WTC11 (cell line): ENCODE data around the gene STBD1. TPM values are rescaled to one million over a fixed set of nuclear protein-coding genes. Genes with fewer than 3 reads are reported as not detected.
A peak's percentile ranks its signal among the peaks of the same experiment; 100 is the strongest.

Source experiments
- ATF2 ChIP-seq: sonication (generic); formaldehyde crosslinking; IDR thresholded peaks from 2 replicates; pipeline ENCODE4 v1.8.1; 2022; ENCODE audit warnings: low read depth, missing genetic modification reagents, borderline replicate concordance
- CBFB ChIP-seq: sonication (generic); formaldehyde crosslinking; IDR thresholded peaks from 2 replicates; pipeline ENCODE4 v1.8.1; 2022; ENCODE audit warnings: mild to moderate bottlenecking, low read depth, missing genetic modification reagents
- CDX4 ChIP-seq: fragments of 250-450 bp; sonication (Bioruptor Pico); IDR thresholded peaks from 2 replicates; pipeline ENCODE4 v1.9.0; 2021; ENCODE audit warnings: moderate library complexity, mild to moderate bottlenecking, inconsistent platforms, borderline replicate concordance
- CREM ChIP-seq: sonication (generic); formaldehyde crosslinking; IDR thresholded peaks from 2 replicates; pipeline ENCODE4 v1.8.1; 2022; ENCODE audit warnings: mild to moderate bottlenecking, missing genetic modification reagents, moderate library complexity
- E2F5 ChIP-seq: sonication (generic); formaldehyde crosslinking; IDR thresholded peaks from 2 replicates; pipeline ENCODE4 v1.8.1; 2022; ENCODE audit warnings: mild to moderate bottlenecking, moderate library complexity, missing genetic modification reagents
- ERG ChIP-seq: fragments of 250-450 bp; sonication (Bioruptor Pico); IDR thresholded peaks from 2 replicates; pipeline ENCODE4 v1.8.0; 2021; ENCODE audit warnings: mild to moderate bottlenecking
- ETV6 ChIP-seq: sonication (generic); formaldehyde crosslinking; IDR thresholded peaks from 2 replicates; pipeline ENCODE4 v1.8.1; 2022; ENCODE audit warnings: mild to moderate bottlenecking, missing genetic modification reagents
- JAZF1 ChIP-seq: fragments of 250-450 bp; sonication (Bioruptor Pico); IDR thresholded peaks from 2 replicates; pipeline ENCODE4 v1.9.0; 2021; ENCODE audit warnings: moderate library complexity, mild to moderate bottlenecking, inconsistent platforms
- JUN ChIP-seq: sonication (generic); formaldehyde crosslinking; IDR thresholded peaks from 2 replicates; pipeline ENCODE4 v1.8.0; 2023; ENCODE audit warnings: mild to moderate bottlenecking, missing genetic modification reagents
- MAX ChIP-seq: sonication (generic); formaldehyde crosslinking; IDR thresholded peaks from 2 replicates; pipeline ENCODE4 v1.8.0; 2022; ENCODE audit warnings: mild to moderate bottlenecking, missing genetic modification reagents
- MLX ChIP-seq: sonication (generic); formaldehyde crosslinking; IDR thresholded peaks from 2 replicates; pipeline ENCODE4 v1.8.1; 2023; ENCODE audit warnings: mild to moderate bottlenecking, missing genetic modification reagents, moderate library complexity
- NFE2L1 ChIP-seq: sonication (generic); formaldehyde crosslinking; IDR thresholded peaks from 2 replicates; pipeline ENCODE4 v1.8.1; 2023; ENCODE audit warnings: missing genetic modification reagents
- NR2C2 ChIP-seq: sonication (generic); formaldehyde crosslinking; IDR thresholded peaks from 2 replicates; pipeline ENCODE4 v1.8.0; 2022; ENCODE audit warnings: mild to moderate bottlenecking, missing genetic modification reagents
- PREB ChIP-seq: sonication (generic); formaldehyde crosslinking; IDR thresholded peaks from 2 replicates; pipeline ENCODE4 v1.8.1; 2022; ENCODE audit warnings: mild to moderate bottlenecking, missing genetic modification reagents, moderate library complexity, borderline replicate concordance
- PRRX2 ChIP-seq: fragments of 250-450 bp; sonication (Bioruptor Pico); IDR thresholded peaks from 2 replicates; pipeline ENCODE4 v1.8.0; 2021; ENCODE audit warnings: mild to moderate bottlenecking
- SOX15 ChIP-seq: fragments of 250-450 bp; sonication (Bioruptor Pico); IDR thresholded peaks from 2 replicates; pipeline ENCODE4 v1.9.0; 2021; ENCODE audit warnings: mild to moderate bottlenecking
- TEAD1 ChIP-seq: sonication (generic); formaldehyde crosslinking; IDR thresholded peaks from 2 replicates; pipeline ENCODE4 v1.8.0; 2022; ENCODE audit warnings: mild to moderate bottlenecking, missing genetic modification reagents
- TP53 ChIP-seq: sonication (generic); formaldehyde crosslinking; IDR thresholded peaks from 2 replicates; pipeline ENCODE4 v1.8.1; 2023; ENCODE audit warnings: mild to moderate bottlenecking, missing genetic modification reagents
- ZBTB21 ChIP-seq: sonication (generic); formaldehyde crosslinking; IDR thresholded peaks from 2 replicates; pipeline ENCODE4 v1.8.1; 2023; ENCODE audit warnings: mild to moderate bottlenecking, missing genetic modification reagents, borderline replicate concordance
- ZNF121 ChIP-seq: sonication (generic); formaldehyde crosslinking; IDR thresholded peaks from 2 replicates; pipeline ENCODE4 v1.8.0; 2023; ENCODE audit warnings: missing genetic modification reagents
- ZNF423 ChIP-seq: fragments of 250-450 bp; sonication (Bioruptor Pico); IDR thresholded peaks from 2 replicates; pipeline ENCODE4 v2.1.2; 2022; ENCODE audit warnings: mild to moderate bottlenecking, moderate library complexity
- ZSCAN18 ChIP-seq: fragments of 250-450 bp; sonication (Bioruptor Pico); IDR thresholded peaks from 2 replicates; pipeline ENCODE4 v2.1.2; 2022; ENCODE audit warnings: mild to moderate bottlenecking, moderate library complexity
- total RNA-seq: library from RNA; stranded (reverse); gene quantifications from 3 replicates; pipeline ENCODE4 v1.2.3, GENCODE V29; 2021
- TF ChIP-seq, protein P1 (sequence below): sonication (generic); formaldehyde crosslinking; IDR thresholded peaks from 2 replicates; pipeline ENCODE4 v1.8.0; 2023; ENCODE audit warnings: mild to moderate bottlenecking, missing genetic modification reagents
- TF ChIP-seq, protein P2 (sequence below): fragments of 250-450 bp; sonication (Bioruptor Pico); IDR thresholded peaks from 2 replicates; pipeline ENCODE4 v1.9.0; 2021; ENCODE audit warnings: mild to moderate bottlenecking

Gene STBD1
- total RNA-seq, 1 experiment from 2014 or later, result 1.4 TPM

DNA sequence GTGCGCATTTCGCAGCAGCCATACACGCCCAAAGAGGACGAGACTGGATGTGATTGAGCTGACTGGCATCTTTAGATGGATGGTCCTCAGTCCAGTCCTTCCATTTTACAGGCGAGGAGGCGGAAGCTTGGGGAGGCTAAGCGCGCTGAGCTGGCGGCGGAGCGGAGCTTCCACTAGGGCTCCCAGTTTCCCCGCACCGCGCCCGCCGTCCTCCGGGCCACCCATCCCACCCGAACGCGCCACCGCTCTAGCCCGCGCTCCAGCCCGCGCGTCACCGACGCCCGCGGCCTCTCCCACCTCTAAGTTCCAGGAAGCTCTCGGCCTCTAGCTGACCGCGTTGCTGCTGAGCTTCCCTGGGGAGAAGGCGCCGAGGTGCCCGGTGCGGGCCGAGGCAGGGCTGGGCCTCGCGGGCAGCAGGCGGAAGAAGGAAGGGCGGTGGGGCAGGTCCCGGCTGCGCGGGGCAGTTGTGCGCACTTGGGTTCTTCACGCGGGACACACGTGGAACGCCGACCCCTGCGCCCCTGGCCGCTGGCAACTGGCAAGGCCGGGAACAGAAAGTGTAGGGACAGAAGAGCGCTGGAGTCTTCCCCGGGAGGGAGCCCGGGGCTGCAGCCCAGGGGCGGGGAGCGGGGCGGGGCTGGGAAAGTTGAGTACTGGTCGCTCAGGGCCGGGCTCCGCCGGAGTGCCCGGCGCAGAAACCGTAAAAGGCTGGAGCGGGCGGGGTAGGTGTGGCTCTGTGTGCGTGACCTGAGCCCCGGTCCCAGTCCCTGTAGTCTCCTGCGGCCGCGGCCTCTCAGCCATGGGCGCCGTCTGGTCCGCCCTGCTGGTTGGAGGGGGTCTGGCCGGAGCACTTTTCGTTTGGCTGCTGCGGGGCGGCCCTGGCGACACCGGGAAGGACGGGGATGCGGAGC, at the start of gene STBD1 (continued):
- TF ChIP-seq, protein P1, sequence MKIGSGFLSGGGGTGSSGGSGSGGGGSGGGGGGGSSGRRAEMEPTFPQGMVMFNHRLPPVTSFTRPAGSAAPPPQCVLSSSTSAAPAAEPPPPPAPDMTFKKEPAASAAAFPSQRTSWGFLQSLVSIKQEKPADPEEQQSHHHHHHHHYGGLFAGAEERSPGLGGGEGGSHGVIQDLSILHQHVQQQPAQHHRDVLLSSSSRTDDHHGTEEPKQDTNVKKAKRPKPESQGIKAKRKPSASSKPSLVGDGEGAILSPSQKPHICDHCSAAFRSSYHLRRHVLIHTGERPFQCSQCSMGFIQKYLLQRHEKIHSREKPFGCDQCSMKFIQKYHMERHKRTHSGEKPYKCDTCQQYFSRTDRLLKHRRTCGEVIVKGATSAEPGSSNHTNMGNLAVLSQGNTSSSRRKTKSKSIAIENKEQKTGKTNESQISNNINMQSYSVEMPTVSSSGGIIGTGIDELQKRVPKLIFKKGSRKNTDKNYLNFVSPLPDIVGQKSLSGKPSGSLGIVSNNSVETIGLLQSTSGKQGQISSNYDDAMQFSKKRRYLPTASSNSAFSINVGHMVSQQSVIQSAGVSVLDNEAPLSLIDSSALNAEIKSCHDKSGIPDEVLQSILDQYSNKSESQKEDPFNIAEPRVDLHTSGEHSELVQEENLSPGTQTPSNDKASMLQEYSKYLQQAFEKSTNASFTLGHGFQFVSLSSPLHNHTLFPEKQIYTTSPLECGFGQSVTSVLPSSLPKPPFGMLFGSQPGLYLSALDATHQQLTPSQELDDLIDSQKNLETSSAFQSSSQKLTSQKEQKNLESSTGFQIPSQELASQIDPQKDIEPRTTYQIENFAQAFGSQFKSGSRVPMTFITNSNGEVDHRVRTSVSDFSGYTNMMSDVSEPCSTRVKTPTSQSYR (CRISPR knock-in tag), result no peak
- TF ChIP-seq ERG (no peak), ZNF121 (CRISPR knock-in tag) (no peak), CREM (CRISPR knock-in tag) (0 out of 2 replicates have a peak, but pooled peaks have one; percentile 15), SOX15 (CRISPR knock-in tag) (no peak), CBFB (CRISPR knock-in tag) (no peak), ZNF423 (CRISPR knock-in tag) (no peak), MLX (CRISPR knock-in tag) (no peak), ATF2 (CRISPR knock-in tag) (no peak), TP53 (no peak), ZBTB21 (CRISPR knock-in tag) (no peak), ETV6 (CRISPR knock-in tag) (peak; percentile 91), PRRX2 (no peak), E2F5 (CRISPR knock-in tag) (no peak), NR2C2 (CRISPR knock-in tag) (no peak), NFE2L1 (CRISPR knock-in tag) (no peak), TEAD1 (CRISPR knock-in tag) (no peak), MAX (CRISPR knock-in tag) (peak; percentile 18; the same call in 1 of the 2 replicates), JUN (no peak), PREB (no peak), CDX4 (CRISPR knock-in tag) (no peak), ZSCAN18 (CRISPR knock-in tag) (no peak), JAZF1 (no peak)
- TF ChIP-seq, protein P2, sequence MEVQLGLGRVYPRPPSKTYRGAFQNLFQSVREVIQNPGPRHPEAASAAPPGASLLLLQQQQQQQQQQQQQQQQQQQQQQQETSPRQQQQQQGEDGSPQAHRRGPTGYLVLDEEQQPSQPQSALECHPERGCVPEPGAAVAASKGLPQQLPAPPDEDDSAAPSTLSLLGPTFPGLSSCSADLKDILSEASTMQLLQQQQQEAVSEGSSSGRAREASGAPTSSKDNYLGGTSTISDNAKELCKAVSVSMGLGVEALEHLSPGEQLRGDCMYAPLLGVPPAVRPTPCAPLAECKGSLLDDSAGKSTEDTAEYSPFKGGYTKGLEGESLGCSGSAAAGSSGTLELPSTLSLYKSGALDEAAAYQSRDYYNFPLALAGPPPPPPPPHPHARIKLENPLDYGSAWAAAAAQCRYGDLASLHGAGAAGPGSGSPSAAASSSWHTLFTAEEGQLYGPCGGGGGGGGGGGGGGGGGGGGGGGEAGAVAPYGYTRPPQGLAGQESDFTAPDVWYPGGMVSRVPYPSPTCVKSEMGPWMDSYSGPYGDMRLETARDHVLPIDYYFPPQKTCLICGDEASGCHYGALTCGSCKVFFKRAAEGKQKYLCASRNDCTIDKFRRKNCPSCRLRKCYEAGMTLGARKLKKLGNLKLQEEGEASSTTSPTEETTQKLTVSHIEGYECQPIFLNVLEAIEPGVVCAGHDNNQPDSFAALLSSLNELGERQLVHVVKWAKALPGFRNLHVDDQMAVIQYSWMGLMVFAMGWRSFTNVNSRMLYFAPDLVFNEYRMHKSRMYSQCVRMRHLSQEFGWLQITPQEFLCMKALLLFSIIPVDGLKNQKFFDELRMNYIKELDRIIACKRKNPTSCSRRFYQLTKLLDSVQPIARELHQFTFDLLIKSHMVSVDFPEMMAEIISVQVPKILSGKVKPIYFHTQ, result no peak
